Measurements from ENCODE around the gene IL4I1. TPM values are rescaled to one million over a fixed set of nuclear protein-coding genes. Genes with fewer than 3 reads are reported as not detected.

Gene IL4I1
- total RNA-seq, 1 experiment from 2014 or later, result not detected

DNA sequence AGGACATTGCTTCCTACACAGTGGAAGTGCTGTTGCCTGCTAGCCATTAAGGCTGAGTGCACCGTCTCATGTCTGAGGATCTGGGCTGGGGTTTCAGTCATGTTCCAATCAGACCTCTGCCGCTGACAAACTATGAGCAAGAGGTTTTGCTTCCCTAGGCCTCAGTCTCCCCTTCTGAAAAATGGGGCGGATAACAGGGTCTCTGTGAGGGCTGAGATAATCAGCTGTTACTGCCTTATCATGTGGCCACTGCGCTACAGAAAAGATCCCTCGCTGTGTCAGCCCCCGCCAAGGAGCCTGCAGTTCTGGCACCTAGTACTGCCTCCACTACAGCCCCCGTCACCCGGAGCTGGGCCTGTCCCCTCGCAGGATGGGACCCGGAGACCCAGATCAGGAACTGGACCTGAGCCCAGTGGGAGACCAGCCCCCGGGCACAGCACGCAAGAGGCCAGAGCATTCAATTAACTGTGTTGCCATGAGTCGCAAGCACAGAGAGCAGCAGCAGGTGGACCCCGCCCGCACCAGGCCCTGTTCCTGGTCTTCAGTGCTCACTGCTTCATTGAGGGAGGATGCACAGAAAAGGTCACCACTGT, 26.3 kb downstream of the IL4I1 start:
- H3K27me3 ChIP-seq (ENCODE audit: low read length), result no peaks in the 10 kb centered on the region
- H3K4me3 ChIP-seq (ENCODE audit: low read length), result peak overlapping the region; percentile 65
- peaks cover 28% of the 10 kb centered on the region for H3K79me2 ChIP-seq (ENCODE audit: low read length)
- no peak for DNase-seq
- H3K9ac ChIP-seq (ENCODE audit: low read length), result peak overlapping the region; percentile 71
- no peaks in the 10 kb centered on the region for H3K36me3 ChIP-seq (ENCODE audit: insufficient read depth, low read length)
- peaks cover 53% of the 10 kb centered on the region for H3K4me1 ChIP-seq (ENCODE audit: low read length)
- peaks cover 8% of the 10 kb centered on the region for H4K20me1 ChIP-seq (ENCODE audit: insufficient read depth, low read depth, low read length)
- peak overlapping the region; percentile 75 for H3K4me2 ChIP-seq (ENCODE audit: low read depth, low read length, poor library complexity, severe bottlenecking)
- H3K27ac ChIP-seq (ENCODE audit: low read length), result peak overlapping the region; percentile 67
- H3K9me3 ChIP-seq (ENCODE audit: low read length), result no peaks in the 10 kb centered on the region
- H3K9me2 ChIP-seq (replicated peaks; ENCODE audit: insufficient read depth, low read length), result no peaks in the 10 kb centered on the region
- no peak overlapping the region for H2AFZ ChIP-seq (ENCODE audit: low read length)

DNA sequence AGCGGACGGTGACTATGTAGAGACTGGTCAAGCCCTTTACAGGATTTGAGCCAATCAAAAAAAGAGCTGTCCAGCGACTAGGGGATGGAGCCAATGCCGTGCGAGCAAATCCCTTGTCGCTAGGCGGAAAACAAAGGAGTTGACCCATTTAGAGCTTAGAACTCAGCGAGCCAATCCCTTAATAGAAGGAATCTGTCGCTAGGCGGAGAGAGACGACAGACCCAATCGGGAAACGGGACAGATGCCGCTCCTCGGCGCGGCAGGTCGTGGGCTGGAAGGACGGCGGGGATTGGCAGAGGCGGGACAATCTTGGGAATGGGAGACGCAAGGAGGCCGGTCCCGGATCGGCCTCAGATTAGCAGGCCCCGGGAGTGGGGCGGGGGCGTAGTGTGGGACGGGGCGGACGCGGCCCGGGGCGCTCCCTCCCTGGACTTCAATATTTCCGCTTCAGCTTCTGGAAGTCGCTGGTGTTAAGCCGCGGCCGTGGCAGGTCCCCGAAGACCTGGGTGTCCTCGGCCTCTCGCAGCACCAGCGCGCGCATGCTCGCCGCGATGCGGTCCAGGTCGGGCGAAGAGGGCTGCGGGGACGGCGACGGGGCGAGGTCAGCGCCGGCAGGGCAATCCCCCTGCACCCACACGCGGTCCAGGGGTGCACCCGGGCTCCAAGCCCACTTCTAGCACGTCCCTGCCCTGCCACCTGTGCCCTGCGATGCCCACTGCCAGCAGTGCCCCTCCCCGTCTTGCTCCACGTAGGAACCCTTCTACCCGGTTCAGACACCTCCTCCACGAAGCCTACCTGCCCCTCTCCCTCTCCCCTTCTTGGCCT, 27.0 kb downstream of the IL4I1 start:
- peaks cover 5% of the 10 kb centered on the region for H3K36me3 ChIP-seq (ENCODE audit: insufficient read depth, low read length)
- peaks cover 13% of the 10 kb centered on the region for H4K20me1 ChIP-seq (ENCODE audit: insufficient read depth, low read depth, low read length)
- peak; percentile 100 for DNase-seq
- no peaks in the 10 kb centered on the region for H3K27me3 ChIP-seq (ENCODE audit: low read length)
- H3K9me2 ChIP-seq (replicated peaks; ENCODE audit: insufficient read depth, low read length), result no peaks in the 10 kb centered on the region
- peak overlapping the region; percentile 75 for H3K4me2 ChIP-seq (ENCODE audit: low read depth, low read length, poor library complexity, severe bottlenecking)
- H3K79me2 ChIP-seq (ENCODE audit: low read length), result peaks cover 28% of the 10 kb centered on the region
- H2AFZ ChIP-seq (ENCODE audit: low read length), result no peak overlapping the region
- H3K9me3 ChIP-seq (ENCODE audit: low read length), result no peaks in the 10 kb centered on the region
- H3K4me1 ChIP-seq (ENCODE audit: low read length), result peaks cover 50% of the 10 kb centered on the region
- peak overlapping the region; percentile 71 for H3K9ac ChIP-seq (ENCODE audit: low read length)
- peak overlapping the region; percentile 65 for H3K4me3 ChIP-seq (ENCODE audit: low read length)
- peak overlapping the region; percentile 67 for H3K27ac ChIP-seq (ENCODE audit: low read length)

DNA sequence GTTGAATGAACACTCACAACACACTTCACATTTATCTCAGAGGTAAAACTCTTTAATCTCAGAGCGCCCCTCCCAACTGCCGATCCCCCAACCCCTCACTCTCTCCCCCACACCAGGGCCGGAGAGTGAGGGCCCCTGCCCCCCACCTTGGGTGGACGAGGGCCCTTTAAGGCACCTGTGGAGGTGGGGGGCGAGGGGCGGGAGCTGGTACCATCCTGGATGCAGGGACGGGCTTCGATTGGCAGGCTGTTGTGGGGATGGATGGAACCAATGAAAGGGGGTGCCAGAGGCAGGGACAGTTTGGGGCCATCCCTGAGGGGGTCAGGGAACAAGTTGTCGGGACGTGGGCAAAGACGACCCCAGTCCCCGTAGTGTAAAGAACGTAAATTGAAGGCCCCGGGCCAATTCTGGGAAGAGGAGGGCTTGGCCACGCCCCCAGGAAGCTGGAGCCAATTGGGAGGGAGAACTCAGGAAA, 27.6 kb downstream of the IL4I1 start:
- H3K36me3 ChIP-seq (ENCODE audit: insufficient read depth, low read length), result peaks cover 11% of the 10 kb centered on the region
- peak overlapping the region; percentile 67 for H3K9ac ChIP-seq (ENCODE audit: low read length)
- no peak for DNase-seq
- peaks cover 20% of the 10 kb centered on the region for H4K20me1 ChIP-seq (ENCODE audit: insufficient read depth, low read depth, low read length)
- H3K4me2 ChIP-seq (ENCODE audit: low read depth, low read length, poor library complexity, severe bottlenecking), result peak overlapping the region; percentile 74
- no peaks in the 10 kb centered on the region for H3K9me3 ChIP-seq (ENCODE audit: low read length)
- H3K9me2 ChIP-seq (replicated peaks; ENCODE audit: insufficient read depth, low read length), result no peaks in the 10 kb centered on the region
- H3K4me3 ChIP-seq (ENCODE audit: low read length), result peak overlapping the region; percentile 59
- H3K27ac ChIP-seq (ENCODE audit: low read length), result peak overlapping the region; percentile 73
- H2AFZ ChIP-seq (ENCODE audit: low read length), result peak overlapping the region; percentile 52; the same call in 1 of the 2 replicates
- peaks cover 49% of the 10 kb centered on the region for H3K4me1 ChIP-seq (ENCODE audit: low read length)
- no peaks in the 10 kb centered on the region for H3K27me3 ChIP-seq (ENCODE audit: low read length)
- H3K79me2 ChIP-seq (ENCODE audit: low read length), result peaks cover 28% of the 10 kb centered on the region

DNA sequence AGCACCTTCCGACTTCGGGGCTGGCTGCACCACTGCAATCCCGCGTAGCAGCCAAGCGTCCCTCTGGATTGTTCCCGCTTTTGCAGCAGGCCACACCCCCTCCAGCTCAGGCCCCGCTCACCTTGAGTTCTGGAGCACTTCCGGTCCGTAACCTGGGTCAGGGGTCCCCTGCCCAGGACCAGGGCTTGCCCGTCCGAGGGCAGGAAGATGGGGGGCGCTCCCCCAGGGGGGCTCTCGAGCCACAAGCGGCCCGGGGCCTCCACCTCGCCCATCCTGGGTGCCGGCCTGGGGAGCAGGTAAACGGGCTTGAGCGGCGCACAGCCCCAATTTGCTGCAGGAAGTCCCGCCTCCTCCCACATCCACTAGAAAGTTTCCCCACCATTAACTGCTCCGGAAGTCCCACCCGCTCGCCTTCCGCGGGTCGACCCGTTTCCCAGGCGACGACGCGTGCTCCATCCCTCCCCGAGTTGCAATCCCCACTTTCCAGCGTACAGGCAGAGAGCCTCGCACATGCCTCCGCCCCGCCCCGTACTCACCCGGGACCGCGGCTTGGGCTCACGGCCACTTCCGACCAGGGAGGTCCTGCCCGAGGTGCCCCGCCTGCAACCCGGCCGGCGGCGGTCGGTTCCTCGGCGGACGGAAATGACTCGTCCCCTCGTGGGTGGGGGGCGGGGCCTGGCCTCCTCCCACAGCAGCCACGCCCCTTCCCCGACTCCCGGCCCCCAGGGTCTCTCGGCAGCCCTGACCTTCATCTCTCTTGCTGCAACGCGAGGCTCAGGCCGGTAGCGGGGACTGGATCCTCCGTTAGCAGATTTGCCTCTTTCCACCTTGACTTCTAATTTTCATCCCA, 29.5 kb downstream of the IL4I1 start, which contains the start of gene PNKP:
PNKP (minus strand) TSS at position 644 of the 850 bp plus-strand sequence; CDS start at position 272, 372 bp downstream.
- Histone ChIP-seq H3K27me3 (ENCODE audit: low read length) (no peaks in the 10 kb centered on the region), H3K9me3 (ENCODE audit: low read length) (no peaks in the 10 kb centered on the region), H3K27ac (ENCODE audit: low read length) (peak within 1 kb of the TSS; percentile 80), H4K20me1 (ENCODE audit: insufficient read depth, low read depth, low read length) (peaks cover 29% of the 10 kb centered on the region), H3K9me2 (replicated peaks; ENCODE audit: insufficient read depth, low read length) (no peaks in the 10 kb centered on the region), H3K4me2 (ENCODE audit: low read depth, low read length, poor library complexity, severe bottlenecking) (peak within 1 kb of the TSS; percentile 90), H2AFZ (ENCODE audit: low read length) (peak within 1 kb of the TSS; percentile 60; the same call in 1 of the 2 replicates), H3K36me3 (ENCODE audit: insufficient read depth, low read length) (peaks cover 21% of the 10 kb centered on the region), H3K4me1 (ENCODE audit: low read length) (peaks cover 49% of the 10 kb centered on the region), H3K9ac (ENCODE audit: low read length) (peak within 1 kb of the TSS; percentile 79), H3K4me3 (ENCODE audit: low read length) (peak within 1 kb of the TSS; percentile 88), H3K79me2 (ENCODE audit: low read length) (peaks cover 31% of the 10 kb centered on the region)
- peak; percentile 98 for DNase-seq

DNA sequence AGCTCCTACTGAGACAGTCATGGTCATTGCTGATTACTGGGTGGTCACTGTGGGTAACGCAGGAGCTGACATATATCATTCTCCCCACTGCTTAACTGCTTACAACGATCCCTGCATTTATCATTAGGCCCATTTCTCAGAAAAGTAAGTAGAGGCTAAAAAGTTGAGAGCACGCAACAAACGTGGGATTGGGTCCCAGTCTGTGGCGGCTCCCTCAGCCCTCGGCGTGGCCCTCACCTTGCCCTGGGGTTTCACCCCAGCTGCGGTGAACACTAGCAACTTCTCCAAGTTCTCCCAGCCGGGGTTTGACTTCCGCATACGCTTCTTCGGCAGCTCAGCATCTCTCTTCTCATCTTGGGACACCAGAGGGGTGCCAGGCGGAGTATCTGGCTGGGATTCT, 31.8 kb downstream of the IL4I1 start:
- H3K9ac ChIP-seq (ENCODE audit: low read length), result no peak overlapping the region
- peaks cover 31% of the 10 kb centered on the region for H3K79me2 ChIP-seq (ENCODE audit: low read length)
- peaks cover 36% of the 10 kb centered on the region for H3K4me1 ChIP-seq (ENCODE audit: low read length)
- no peak overlapping the region for H3K4me2 ChIP-seq (ENCODE audit: low read depth, low read length, poor library complexity, severe bottlenecking)
- H3K36me3 ChIP-seq (ENCODE audit: insufficient read depth, low read length), result peaks cover 21% of the 10 kb centered on the region
- H3K9me2 ChIP-seq (replicated peaks; ENCODE audit: insufficient read depth, low read length), result no peaks in the 10 kb centered on the region
- H3K9me3 ChIP-seq (ENCODE audit: low read length), result no peaks in the 10 kb centered on the region
- H3K27ac ChIP-seq (ENCODE audit: low read length), result no peak overlapping the region
- H3K4me3 ChIP-seq (ENCODE audit: low read length), result no peak overlapping the region
- no peak overlapping the region for H2AFZ ChIP-seq (ENCODE audit: low read length)
- no peak for DNase-seq
- H3K27me3 ChIP-seq (ENCODE audit: low read length), result no peaks in the 10 kb centered on the region
- peaks cover 35% of the 10 kb centered on the region for H4K20me1 ChIP-seq (ENCODE audit: insufficient read depth, low read depth, low read length)

DNA sequence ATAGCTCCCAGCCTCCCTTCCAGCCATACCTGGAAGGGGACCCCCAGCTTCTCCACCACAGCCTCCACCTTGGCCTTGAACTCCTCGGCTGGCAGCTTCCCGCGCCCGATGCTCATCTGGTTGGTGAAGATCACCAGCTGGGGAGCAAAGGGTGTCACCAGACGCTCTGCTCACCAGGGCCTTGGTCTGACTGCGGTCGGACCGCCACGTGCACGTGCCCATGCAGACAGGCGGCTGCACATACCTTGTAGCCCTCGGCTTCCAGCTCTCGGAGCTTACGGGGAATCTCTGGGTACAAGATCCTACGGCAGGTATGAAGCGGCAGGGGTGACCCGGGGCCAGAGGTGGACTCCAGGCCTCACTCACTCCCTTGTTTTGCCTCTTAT, 32.8 kb downstream of the IL4I1 start:
- peaks cover 31% of the 10 kb centered on the region for H3K79me2 ChIP-seq (ENCODE audit: low read length)
- H3K27me3 ChIP-seq (ENCODE audit: low read length), result no peaks in the 10 kb centered on the region
- H3K4me2 ChIP-seq (ENCODE audit: low read depth, low read length, poor library complexity, severe bottlenecking), result no peak overlapping the region
- no peak overlapping the region for H3K9ac ChIP-seq (ENCODE audit: low read length)
- peaks cover 30% of the 10 kb centered on the region for H3K4me1 ChIP-seq (ENCODE audit: low read length)
- DNase-seq, result no peak
- H4K20me1 ChIP-seq (ENCODE audit: insufficient read depth, low read depth, low read length), result peaks cover 35% of the 10 kb centered on the region
- no peak overlapping the region for H2AFZ ChIP-seq (ENCODE audit: low read length)
- peaks cover 22% of the 10 kb centered on the region for H3K36me3 ChIP-seq (ENCODE audit: insufficient read depth, low read length)
- H3K27ac ChIP-seq (ENCODE audit: low read length), result no peak overlapping the region
- H3K9me2 ChIP-seq (replicated peaks; ENCODE audit: insufficient read depth, low read length), result no peaks in the 10 kb centered on the region
- no peak overlapping the region for H3K4me3 ChIP-seq (ENCODE audit: low read length)
- H3K9me3 ChIP-seq (ENCODE audit: low read length), result no peaks in the 10 kb centered on the region

DNA sequence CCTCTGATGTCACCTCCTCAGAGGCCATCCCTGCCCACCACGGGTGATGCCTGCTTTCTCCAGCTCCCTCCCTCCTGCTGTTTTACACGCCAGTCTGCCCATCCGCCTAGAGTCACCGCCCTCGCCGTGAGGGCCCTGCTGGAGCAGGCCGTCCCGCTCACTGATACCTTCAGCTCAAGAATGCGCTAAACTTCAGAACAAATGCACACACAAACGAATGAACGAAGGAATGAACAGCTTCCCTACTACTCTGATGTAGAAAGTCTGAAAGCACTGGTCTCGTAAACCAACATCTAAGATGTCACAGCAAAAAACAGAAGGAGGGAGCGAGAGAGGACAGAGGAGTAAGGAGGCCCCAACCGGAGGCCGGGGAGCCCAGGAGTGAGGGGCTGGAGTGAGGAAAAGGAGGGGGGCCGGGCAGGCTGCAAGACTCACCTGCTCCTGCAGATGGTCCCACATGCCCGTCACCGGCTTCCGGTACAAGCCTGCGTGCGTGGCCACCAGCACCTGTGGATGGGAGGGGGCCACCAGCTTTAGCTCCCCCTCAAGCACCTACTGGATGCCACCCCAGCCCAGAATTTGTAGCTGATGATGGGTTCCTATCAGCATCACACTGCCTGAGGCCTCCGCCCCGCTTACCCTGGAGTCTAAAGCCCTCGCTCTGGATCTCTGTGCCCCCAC, 33.3 kb downstream of the IL4I1 start:
- no peaks in the 10 kb centered on the region for H3K9me2 ChIP-seq (replicated peaks; ENCODE audit: insufficient read depth, low read length)
- DNase-seq, result no peak
- no peak overlapping the region for H3K4me3 ChIP-seq (ENCODE audit: low read length)
- no peaks in the 10 kb centered on the region for H3K9me3 ChIP-seq (ENCODE audit: low read length)
- H3K27me3 ChIP-seq (ENCODE audit: low read length), result no peaks in the 10 kb centered on the region
- H4K20me1 ChIP-seq (ENCODE audit: insufficient read depth, low read depth, low read length), result peaks cover 35% of the 10 kb centered on the region
- no peak overlapping the region for H3K27ac ChIP-seq (ENCODE audit: low read length)
- H3K36me3 ChIP-seq (ENCODE audit: insufficient read depth, low read length), result peaks cover 28% of the 10 kb centered on the region
- H3K9ac ChIP-seq (ENCODE audit: low read length), result no peak overlapping the region
- H3K4me2 ChIP-seq (ENCODE audit: low read depth, low read length, poor library complexity, severe bottlenecking), result no peak overlapping the region
- peaks cover 31% of the 10 kb centered on the region for H3K79me2 ChIP-seq (ENCODE audit: low read length)
- peaks cover 25% of the 10 kb centered on the region for H3K4me1 ChIP-seq (ENCODE audit: low read length)
- H2AFZ ChIP-seq (ENCODE audit: low read length), result no peak overlapping the region

Data from Karpas-422 (cell line).